Tibial nerve (tissue), 4 donors: Measurements from ENCODE around the gene SLC1A3.

Source experiments
- EP300 ChIP-seq, 2 donors: sonication (generic); formaldehyde crosslinking; IDR thresholded peaks; one replicate each; pipeline ENCODE4 v1.6.1; 2017; ENCODE audit warnings: antibody characterized with exemption in 2 of 2, mild to moderate bottlenecking in 1 of 2
- TF ChIP-seq, protein P1 (sequence below), 5 experiments: fragments of 200-600 bp in 3 of 5; fragments of 450-650 bp in 2 of 5; sonication (generic) in 3 of 5; IDR thresholded peaks; one replicate each; pipeline ENCODE4 v1.5.1; 2016 to 2019; ENCODE audit warnings: antibody characterized with exemption in 5 of 5, mild to moderate bottlenecking in 3 of 5, moderate library complexity in 2 of 5

DNA sequence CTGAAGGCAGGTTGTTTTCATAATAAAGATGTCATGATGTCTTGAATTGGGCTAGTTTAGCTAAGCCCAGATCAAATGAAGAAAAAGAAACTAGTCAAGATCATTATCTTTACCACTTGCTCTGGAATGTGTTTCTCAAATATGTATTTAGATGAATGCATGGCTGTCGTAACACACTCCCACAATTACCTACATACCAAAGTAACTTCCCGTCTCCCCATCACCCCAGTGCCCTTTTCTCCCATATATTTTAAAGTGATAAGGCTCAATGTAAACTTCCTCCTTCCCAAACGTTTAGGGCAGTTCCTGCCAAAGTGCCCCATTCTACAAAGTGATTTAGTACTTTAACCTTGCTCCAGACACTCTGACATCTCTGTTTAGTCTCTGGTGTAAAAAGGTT lies 61.4 kb downstream of the SLC1A3 start:
- TF ChIP-seq, protein P1, sequence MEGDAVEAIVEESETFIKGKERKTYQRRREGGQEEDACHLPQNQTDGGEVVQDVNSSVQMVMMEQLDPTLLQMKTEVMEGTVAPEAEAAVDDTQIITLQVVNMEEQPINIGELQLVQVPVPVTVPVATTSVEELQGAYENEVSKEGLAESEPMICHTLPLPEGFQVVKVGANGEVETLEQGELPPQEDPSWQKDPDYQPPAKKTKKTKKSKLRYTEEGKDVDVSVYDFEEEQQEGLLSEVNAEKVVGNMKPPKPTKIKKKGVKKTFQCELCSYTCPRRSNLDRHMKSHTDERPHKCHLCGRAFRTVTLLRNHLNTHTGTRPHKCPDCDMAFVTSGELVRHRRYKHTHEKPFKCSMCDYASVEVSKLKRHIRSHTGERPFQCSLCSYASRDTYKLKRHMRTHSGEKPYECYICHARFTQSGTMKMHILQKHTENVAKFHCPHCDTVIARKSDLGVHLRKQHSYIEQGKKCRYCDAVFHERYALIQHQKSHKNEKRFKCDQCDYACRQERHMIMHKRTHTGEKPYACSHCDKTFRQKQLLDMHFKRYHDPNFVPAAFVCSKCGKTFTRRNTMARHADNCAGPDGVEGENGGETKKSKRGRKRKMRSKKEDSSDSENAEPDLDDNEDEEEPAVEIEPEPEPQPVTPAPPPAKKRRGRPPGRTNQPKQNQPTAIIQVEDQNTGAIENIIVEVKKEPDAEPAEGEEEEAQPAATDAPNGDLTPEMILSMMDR (IDR thresholded peaks at IDR 0.05) = no peak
- no peak for TF ChIP-seq EP300 (IDR thresholded peaks at IDR 0.05)
